Measurements from ENCODE around the gene TMED9. TPM values are rescaled to one million over a fixed set of nuclear protein-coding genes. Genes with fewer than 3 reads are reported as not detected.

The TMED9 gene
- total and polyA plus RNA-seq, 4 donors = 76.4 to 325 (median 182) TPM

- peaks cover 6 to 23% (median 15%) of the 10 kb centered on the region in 5 donors for H3K4me1 ChIP-seq (ENCODE audit: control insufficient read depth in 5 of 5, insufficient read depth in 5 of 5, low read length in 5 of 5)
- no peaks in the 10 kb centered on the region for H3K27me3 ChIP-seq (ENCODE audit: control insufficient read depth in 3 of 3, insufficient read depth in 3 of 3, low read length in 2 of 3)
- no peak overlapping the region for H3K4me3 ChIP-seq
- peak; percentile 39 for ATAC-seq (ENCODE audit: insufficient read depth, low FRiP score)
- no peaks in the 10 kb centered on the region for H3K9me3 ChIP-seq (ENCODE audit: control insufficient read depth in 4 of 4, insufficient read depth in 3 of 4, low read length in 3 of 4)
- H3K9ac ChIP-seq (ENCODE audit: insufficient read depth in 1 of 2, low read length in 2 of 2) = no peak overlapping the region
- TF ChIP-seq CTCF (IDR thresholded peaks at IDR 0.05; ENCODE audit: control extremely low read depth, extremely low read depth) = no peak
- DNase-seq = peak in 2 of 3 donors; percentile 68 to 71
- peak overlapping the region; percentile 24 to 90 for H3K27ac ChIP-seq (ENCODE audit: low read depth in 1 of 2, low read length in 1 of 2)
- WGBS, 2 donors = 62 to 70% methylated on average over 4 of the region's 4 CpGs
- peaks cover 1 to 8% (median 5%) of the 10 kb centered on the region in 4 donors for H3K36me3 ChIP-seq (ENCODE audit: control insufficient read depth in 4 of 4, insufficient read depth in 4 of 4, low read length in 4 of 4)
Measured at GRCh38 chr5:177545487-177546257, 46.3 kb upstream of the TMED9 start.

GRCh38 chr5:177546258-177546741 is 45.7 kb upstream of the TMED9 start:
- 67 to 81% methylated on average over 1 of the region's 1 CpG for WGBS, 2 donors
- no peaks in the 10 kb centered on the region for H3K27me3 ChIP-seq (ENCODE audit: control insufficient read depth in 3 of 3, insufficient read depth in 3 of 3, low read length in 2 of 3)
- no peak for TF ChIP-seq CTCF (IDR thresholded peaks at IDR 0.05; ENCODE audit: control extremely low read depth, extremely low read depth)
- peaks cover 1 to 13% (median 7%) of the 10 kb centered on the region in 4 donors for H3K36me3 ChIP-seq (ENCODE audit: control insufficient read depth in 4 of 4, insufficient read depth in 4 of 4, low read length in 4 of 4)
- H3K9me3 ChIP-seq (ENCODE audit: control insufficient read depth in 4 of 4, insufficient read depth in 3 of 4, low read length in 3 of 4) = no peaks in the 10 kb centered on the region
- no peak overlapping the region for H3K9ac ChIP-seq (ENCODE audit: insufficient read depth in 1 of 2, low read length in 2 of 2)
- peak overlapping the region; percentile 24 to 90 for H3K27ac ChIP-seq (ENCODE audit: low read depth in 1 of 2, low read length in 1 of 2)
- ATAC-seq (ENCODE audit: insufficient read depth, low FRiP score) = peak; percentile 80
- H3K4me3 ChIP-seq = no peak overlapping the region
- peaks cover 6 to 23% (median 15%) of the 10 kb centered on the region in 5 donors for H3K4me1 ChIP-seq (ENCODE audit: control insufficient read depth in 5 of 5, insufficient read depth in 5 of 5, low read length in 5 of 5)
- peak; percentile 33 to 79 (median 70) for DNase-seq

- Histone ChIP-seq H3K4me1 (ENCODE audit: control insufficient read depth in 5 of 5, insufficient read depth in 5 of 5, low read length in 5 of 5) (peaks cover 9 to 27% (median 18%) of the 10 kb centered on the region in 5 donors), H3K27ac (ENCODE audit: low read depth in 1 of 2, low read length in 1 of 2) (no peak overlapping the region)
Measured at GRCh38 chr5:177547736-177548135, 44.3 kb upstream of the TMED9 start.

More at GRCh38 chr5:177547736-177548135, 44.3 kb upstream of the TMED9 start:
- Histone ChIP-seq H3K9ac (ENCODE audit: insufficient read depth in 1 of 2, low read length in 2 of 2) (peak overlapping the region in 1 of 2 donors; percentile 43), H3K4me3 (no peak overlapping the region), H3K36me3 (ENCODE audit: control insufficient read depth in 4 of 4, insufficient read depth in 4 of 4, low read length in 4 of 4) (peaks cover 0 to 20% (median 9%) of the 10 kb centered on the region in 4 donors), H3K27me3 (ENCODE audit: control insufficient read depth in 3 of 3, insufficient read depth in 3 of 3, low read length in 2 of 3) (no peaks in the 10 kb centered on the region), H3K9me3 (ENCODE audit: control insufficient read depth in 4 of 4, insufficient read depth in 3 of 4, low read length in 3 of 4) (no peaks in the 10 kb centered on the region)
- no peak for ATAC-seq (ENCODE audit: insufficient read depth, low FRiP score)
- WGBS, 2 donors = 57 to 77% methylated on average over 3 of the region's 3 CpGs
- DNase-seq = no peak
- TF ChIP-seq CTCF (IDR thresholded peaks at IDR 0.05; ENCODE audit: control extremely low read depth, extremely low read depth) = no peak
